ENCODE measurements around the gene OR5D18. TPM values are rescaled to one million over a fixed set of nuclear protein-coding genes. Genes with fewer than 3 reads are reported as not detected.

The OR5D18 gene
- total RNA-seq, 1 experiment from 2014 or later: not detected

GRCh38 chr11:55838452-55838851 is 19.0 kb downstream of the OR5D18 start, which contains the start of gene OR5D16:
OR5D16 (plus strand) TSS chr11:55838752; CDS start chr11:55838752, 0 bp downstream.
- H3K4me1 ChIP-seq (ENCODE audit: control insufficient read depth, insufficient read depth, low read length): no peaks in the 10 kb centered on the region
- H3K4me3 ChIP-seq (ENCODE audit: low read depth in 2 of 2, low read length in 2 of 2): no peak within 1 kb of the TSS
- TF ChIP-seq SIN3A (IDR thresholded peaks at IDR 0.05; ENCODE audit: borderline replicate concordance, insufficient read depth, low read depth, low read length): no peak
- TF ChIP-seq TCF7L2 (IDR thresholded peaks at IDR 0.05; ENCODE audit: low read depth, low read length): no peak
- TF ChIP-seq CTCF (IDR thresholded peaks at IDR 0.05): no peak
- no peak for TF ChIP-seq REST (IDR thresholded peaks at IDR 0.05; ENCODE audit: insufficient read depth in 1 of 2, low read depth in 2 of 2, low read length in 1 of 2)
- no peak for TF ChIP-seq POLR2AphosphoS5 (IDR thresholded peaks at IDR 0.05; ENCODE audit: low read depth, low read length)
- H3K9me3 ChIP-seq (ENCODE audit: control insufficient read depth, insufficient read depth, low read depth, low read length): 0 out of 2 replicates have a peak, but pooled peaks cover 3% of the 10 kb centered on the region
- in situ Hi-C loops (cut with HindIII; ENCODE audit: low pct_unique_long_range_greater_than_20kb, low sequenced_read_pairs): no loop called here
- ATAC-seq: no peak
- POLR2A ChIA-PET: no interaction called here
- H3K36me3 ChIP-seq (ENCODE audit: control insufficient read depth, insufficient read depth, low read length): no peaks in the 10 kb centered on the region
- intact Hi-C loops (cut with micrococcal nuclease; ENCODE audit: unreplicated experiment): loop anchor here (10.0 kb wide), 2 partner anchors 64 to 1116 kb away; partner anchors contain the start of gene OR5D13
- no peak within 1 kb of the TSS for H3K27ac ChIP-seq (ENCODE audit: low read length)
- BruUV-seq (replicated peaks): no TSS peak
- CTCF ChIA-PET: no interaction called here
- H3K27me3 ChIP-seq (ENCODE audit: control insufficient read depth, insufficient read depth, low read length): no peaks in the 10 kb centered on the region
- DNase-seq (ENCODE audit: low read depth, low spot score): no peak

- in situ Hi-C loops (cut with HindIII; ENCODE audit: low pct_unique_long_range_greater_than_20kb, low sequenced_read_pairs) (no loop called here), intact Hi-C loops (cut with micrococcal nuclease; ENCODE audit: unreplicated experiment) (no loop called here)
- Histone ChIP-seq H3K4me3 (ENCODE audit: low read depth in 2 of 2, low read length in 2 of 2) (no peak overlapping the region), H3K4me1 (ENCODE audit: control insufficient read depth, insufficient read depth, low read length) (no peaks in the 10 kb centered on the region), H3K27ac (ENCODE audit: low read length) (no peak overlapping the region), H3K9me3 (ENCODE audit: control insufficient read depth, insufficient read depth, low read depth, low read length) (no peaks in the 10 kb centered on the region), H3K27me3 (ENCODE audit: control insufficient read depth, insufficient read depth, low read length) (no peaks in the 10 kb centered on the region), H3K36me3 (ENCODE audit: control insufficient read depth, insufficient read depth, low read length) (no peaks in the 10 kb centered on the region)
- ChIA-PET POLR2A (no interaction called here), CTCF (no interaction called here)
- BruUV-seq (replicated peaks): no TSS peak
- DNase-seq (ENCODE audit: low read depth, low spot score) (no peak), ATAC-seq (no peak)
- TF ChIP-seq CTCF (IDR thresholded peaks at IDR 0.05) (no peak), POLR2AphosphoS5 (IDR thresholded peaks at IDR 0.05; ENCODE audit: low read depth, low read length) (no peak), REST (IDR thresholded peaks at IDR 0.05; ENCODE audit: insufficient read depth in 1 of 2, low read depth in 2 of 2, low read length in 1 of 2) (no peak)
Observed at GRCh38 chr11:55847453-55847852, 28.0 kb downstream of the OR5D18 start.
